HTERT RPE-1 (cell line): ENCODE measurements around the gene C12orf42.

Experiments
- in situ Hi-C: fragments of 300-500 bp; cut with MboI; formaldehyde crosslinking; loops from 4 replicates; pipeline ENCODE4 v1.14.3; 2020; ENCODE audit warnings: low sequenced_read_pairs

Gene C12orf42

DNA sequence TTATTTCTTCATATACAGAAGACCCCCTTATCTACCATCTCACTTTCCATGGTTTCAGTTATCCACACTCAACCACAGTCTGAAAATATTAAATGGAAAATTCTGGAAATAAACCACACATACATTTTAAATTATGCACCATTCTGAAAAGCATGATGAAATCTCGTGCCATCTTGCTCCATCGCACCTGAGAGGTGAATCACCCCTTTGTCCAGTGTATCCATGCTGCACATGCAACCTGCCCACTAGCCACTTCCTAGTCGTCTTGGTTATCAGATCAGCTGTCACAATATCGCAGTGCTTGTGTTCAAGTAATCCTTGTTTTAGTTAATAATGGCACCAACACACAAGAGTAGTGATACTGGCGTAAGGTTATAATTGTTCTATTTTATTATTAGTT lies 145.7 kb downstream of the C12orf42 start:
- in situ Hi-C loops = no loop called here

- in situ Hi-C loops = no loop called here
These were observed 146.8 kb downstream of the C12orf42 start for GRCh38 chr12:103348935-103349334.

DNA sequence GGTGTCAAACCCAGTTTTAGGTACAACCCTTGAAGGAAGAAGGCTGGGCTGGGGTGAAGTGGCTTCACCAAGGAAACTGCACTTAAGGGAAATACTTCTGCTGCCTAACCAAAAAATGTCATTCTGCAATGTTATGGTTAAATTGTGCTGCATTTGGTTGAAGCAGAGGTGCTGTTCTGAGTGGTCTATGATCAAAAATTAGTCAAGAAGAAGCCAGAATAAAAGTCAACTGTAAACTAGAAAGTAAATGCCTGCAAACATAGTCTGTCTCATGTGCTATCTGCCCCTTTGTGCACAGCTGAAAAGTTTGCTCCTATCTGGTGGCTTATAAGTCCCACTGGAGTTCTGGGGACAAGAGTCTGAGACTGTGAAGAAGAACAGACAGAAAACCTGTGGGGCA lies 158.8 kb downstream of the C12orf42 start:
- in situ Hi-C loops = no loop called here

GRCh38 chr12:103334466-103334865 lies 161.3 kb downstream of the C12orf42 start:
- in situ Hi-C loops = no loop called here

DNA sequence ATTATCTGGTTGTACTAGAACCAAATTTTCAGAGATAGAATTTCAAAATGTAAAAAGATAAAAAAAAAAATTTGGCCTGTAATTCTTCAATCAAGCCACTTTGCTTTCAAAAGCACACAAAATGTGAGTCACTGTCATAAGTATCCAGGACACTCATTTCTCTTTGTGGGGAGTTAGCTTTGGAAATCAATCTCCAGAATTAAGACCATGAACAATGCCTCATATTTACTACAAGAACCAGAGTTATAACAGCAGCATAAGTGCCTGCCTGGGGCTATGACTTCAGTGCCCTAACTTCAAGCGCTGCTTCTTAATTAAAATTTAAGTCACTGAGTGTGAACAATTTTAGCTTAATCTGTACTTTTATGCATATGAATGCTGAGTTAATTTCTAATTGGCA lies 162.1 kb downstream of the C12orf42 start:
- in situ Hi-C loops = no loop called here

DNA sequence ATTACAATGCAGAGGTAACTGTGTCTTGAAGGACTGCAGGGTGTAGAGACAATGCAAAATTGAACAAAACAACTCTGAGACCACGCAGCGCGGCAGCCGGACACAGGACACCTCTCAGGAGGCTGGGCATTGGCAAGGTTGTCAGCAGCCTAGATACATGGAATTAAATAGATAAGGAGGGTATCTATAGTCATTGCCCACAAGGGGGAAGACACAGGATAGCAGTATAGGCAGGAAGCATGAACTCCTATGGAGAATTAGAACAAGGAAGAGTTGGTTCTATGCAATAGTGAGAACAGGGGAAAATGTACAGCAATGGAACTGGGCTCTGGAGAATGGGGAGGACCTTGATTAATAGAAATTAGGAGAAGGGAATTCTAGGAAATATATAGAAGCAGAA lies 164.1 kb downstream of the C12orf42 start:
- in situ Hi-C loops = no loop called here

GRCh38 chr12:103330672-103331071 lies 165.1 kb downstream of the C12orf42 start:
- in situ Hi-C loops = no loop called here

GRCh38 chr12:103327676-103328075 lies 168.1 kb downstream of the C12orf42 start:
- in situ Hi-C loops = no loop called here

DNA sequence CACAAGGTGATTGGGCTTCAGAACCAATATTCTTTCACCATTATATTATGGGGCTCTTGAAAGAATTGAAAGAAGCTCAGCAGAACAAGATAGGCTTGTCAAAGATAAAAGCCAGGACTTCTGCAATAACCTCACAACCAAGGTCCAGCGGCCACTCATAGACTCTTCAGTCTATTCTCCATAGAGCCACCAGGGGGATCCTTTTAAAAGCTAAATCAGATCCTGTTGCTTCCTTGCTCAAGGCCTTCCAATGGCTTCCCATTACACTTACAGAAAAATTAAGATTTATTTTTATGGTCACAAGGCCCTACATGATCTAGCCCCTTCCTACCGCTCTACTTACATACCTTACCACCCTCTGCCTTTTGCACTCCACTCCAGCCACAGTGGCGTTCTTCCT lies 169.6 kb downstream of the C12orf42 start:
- in situ Hi-C loops = no loop called here

DNA sequence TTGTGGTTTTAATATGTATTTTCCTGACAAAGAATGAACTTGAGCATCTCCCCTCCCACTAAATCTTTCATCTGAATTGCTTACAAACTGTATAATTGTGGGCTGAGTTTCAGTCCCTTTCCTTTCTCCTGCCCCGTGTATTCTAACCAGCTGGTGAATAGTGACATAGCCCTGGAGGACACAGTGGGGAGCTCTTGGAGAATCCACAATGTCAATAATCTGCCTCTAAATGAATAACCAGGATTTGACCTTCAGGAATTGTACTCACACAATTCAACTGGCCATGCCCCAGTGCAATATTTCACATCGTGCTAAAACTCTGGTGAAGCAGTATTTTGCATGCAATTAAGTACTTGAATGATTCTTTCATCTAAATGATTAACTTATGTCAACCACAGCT lies 177.2 kb downstream of the C12orf42 start:
- in situ Hi-C loops = no loop called here

DNA sequence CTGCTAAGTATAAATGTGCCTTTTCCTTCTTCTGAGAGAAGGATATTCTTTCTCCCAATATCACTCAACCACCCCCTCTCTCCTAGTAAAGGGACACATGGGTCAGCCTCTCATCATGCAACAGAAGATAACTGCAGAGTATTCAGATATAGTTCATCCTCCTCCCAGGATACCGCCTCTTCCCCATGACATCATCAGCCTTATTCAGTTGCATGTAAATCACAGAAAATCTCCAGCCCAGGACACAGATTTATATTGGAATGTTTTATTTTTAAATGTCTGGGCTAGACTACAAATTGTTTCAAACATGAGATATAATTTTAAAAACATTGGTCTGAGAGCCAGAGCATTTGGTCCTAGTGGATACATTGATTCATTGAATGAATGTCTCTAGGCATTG lies 178.5 kb downstream of the C12orf42 start:
- in situ Hi-C loops = no loop called here

DNA sequence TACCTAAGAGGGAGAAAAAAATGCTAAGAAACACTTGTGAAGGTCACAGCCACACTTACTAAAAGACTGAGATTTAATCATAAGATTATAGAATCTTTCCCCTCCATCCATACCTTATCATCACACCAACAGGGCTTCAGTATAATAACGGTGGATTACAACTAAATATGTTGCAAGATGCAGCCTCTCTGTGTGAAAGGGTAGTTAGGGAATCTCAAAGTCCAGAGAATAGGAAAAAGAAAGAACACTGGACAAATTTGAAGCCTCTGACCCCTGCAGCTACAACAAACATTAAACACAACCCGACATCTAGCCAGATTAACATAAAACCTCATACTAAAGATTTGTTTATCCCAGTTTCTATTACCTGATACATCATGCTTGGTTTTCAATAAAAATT lies 181.0 kb downstream of the C12orf42 start:
- in situ Hi-C loops = no loop called here

DNA sequence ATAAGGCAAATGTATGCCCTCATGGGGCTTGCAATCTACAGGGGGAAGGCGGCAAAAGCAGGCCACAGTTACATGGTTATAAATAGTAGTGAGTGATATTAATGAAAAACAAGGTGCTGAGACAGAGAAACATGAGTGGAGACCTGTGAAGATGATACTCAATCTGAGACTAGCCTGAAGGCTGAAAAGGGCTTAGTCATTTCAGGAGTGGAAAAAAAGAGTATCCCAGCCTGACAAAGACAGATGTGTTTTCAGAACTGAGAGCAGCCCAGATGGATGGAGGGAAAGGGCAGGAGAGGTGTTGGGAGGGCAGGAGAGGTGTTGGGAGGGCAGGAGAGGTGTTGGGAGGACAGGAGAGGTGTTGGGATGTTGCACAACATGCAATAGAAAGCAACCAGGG lies 181.9 kb downstream of the C12orf42 start:
- in situ Hi-C loops = no loop called here

GRCh38 chr12:103312742-103313354 lies 182.9 kb downstream of the C12orf42 start:
- in situ Hi-C loops = no loop called here

- in situ Hi-C loops = no loop called here
These were observed 185.1 kb downstream of the C12orf42 start for GRCh38 chr12:103310546-103311270.

DNA sequence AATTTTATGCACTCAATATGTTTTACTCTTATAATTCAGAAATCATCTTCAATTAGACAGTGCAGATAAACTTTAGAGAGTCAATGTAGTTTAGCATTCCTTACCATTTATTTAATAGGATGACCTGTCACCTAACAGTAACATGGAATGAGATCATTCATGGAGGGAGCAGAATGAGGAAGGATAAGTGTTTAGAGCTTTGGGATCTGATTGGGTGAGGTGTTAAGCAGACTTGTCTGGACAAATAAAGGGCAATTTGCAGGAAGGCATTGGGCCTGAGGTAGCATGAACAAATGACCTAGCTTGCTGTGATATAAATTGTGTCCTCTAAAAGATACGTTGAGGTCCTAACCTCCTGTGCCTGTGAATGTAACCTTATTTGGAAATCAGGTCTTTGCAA lies 187.4 kb downstream of the C12orf42 start:
- in situ Hi-C loops = no loop called here

- in situ Hi-C loops = no loop called here
These were observed 192.3 kb downstream of the C12orf42 start for GRCh38 chr12:103303484-103303883.

DNA sequence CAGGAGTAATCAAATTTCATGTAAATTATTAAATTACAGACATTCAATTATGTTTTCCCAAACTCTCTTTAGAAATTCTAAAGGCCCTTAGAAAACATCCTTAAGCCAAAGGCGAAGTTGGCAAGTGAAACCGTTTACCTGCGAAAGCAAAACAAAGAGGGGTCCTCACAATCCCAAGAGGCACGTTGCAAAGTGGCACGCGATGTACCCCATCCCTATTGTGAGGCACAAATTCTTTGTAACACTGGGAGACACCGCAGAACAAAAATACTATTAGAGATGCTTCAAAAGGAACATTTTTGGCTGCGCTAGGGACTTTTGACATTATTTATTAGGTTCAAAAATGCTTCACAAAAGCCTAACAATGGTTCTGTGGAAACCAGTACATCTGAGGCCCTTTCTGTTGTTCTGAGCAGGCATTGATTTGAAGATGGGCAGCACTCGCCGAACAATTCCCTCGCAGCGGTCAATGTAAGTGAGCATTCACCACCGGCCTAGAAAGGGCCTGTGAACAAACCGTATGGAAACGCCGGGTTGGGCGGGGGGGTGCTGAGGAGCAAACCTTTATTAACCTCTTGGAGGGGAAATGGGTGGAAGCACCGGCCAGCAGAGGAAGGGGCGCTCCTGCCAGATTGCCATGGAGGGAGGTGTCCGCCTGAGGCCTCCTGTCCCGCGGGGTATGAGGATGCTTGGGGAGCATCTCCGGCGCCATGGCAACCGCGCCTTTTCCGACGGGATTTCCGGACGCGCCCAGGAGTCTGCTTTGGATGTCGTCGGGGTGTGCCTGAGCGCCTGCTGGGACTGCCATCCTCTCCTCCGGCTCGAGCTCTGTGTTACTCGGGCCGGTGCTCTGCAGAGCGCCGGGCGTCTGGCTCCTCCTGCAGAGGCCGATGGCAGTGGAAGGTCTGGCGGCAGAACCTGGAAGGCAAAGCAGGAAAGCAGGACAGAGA lies 193.9 kb downstream of the C12orf42 start:
- in situ Hi-C loops = no loop called here

GRCh38 chr12:103288016-103288415 lies 207.8 kb downstream of the C12orf42 start:
- in situ Hi-C loops = no loop called here

DNA sequence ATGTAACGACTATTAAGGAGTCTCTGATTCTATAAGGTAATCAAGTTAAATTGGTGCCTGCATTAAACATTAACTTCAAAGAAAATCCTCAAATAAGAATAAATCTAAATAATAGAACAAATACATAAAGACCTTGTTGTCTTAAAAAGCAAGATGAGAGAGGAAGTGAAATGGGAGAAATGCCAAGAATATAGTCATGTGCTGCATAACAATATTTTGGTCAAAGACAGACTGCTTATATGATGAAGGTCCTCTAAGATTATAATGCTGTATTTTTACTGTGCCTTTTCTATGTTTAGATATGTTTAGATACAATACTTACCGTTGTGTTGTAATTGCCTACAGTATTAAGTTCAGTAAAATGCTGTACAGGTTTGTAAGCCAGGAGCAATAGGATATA lies 213.6 kb downstream of the C12orf42 start:
- in situ Hi-C loops = no loop called here

DNA sequence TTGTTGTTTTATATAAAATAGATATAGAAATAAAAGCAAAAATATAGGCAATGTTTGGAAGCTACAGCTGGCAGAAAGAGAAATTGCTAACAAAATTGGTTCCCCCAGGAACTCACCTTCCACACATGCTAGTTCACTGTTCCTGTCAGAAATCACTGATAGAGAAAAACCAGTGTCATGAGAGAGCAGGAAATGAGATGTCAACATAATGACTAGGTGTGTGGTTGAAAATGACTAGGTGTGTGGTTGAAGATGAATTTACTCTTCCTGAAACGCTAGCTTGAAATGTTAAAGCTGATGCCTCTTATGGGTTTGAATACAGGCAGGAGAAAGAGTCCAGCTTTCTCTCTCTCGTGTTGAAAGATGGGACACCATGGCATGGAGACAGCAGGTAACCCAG lies 216.3 kb downstream of the C12orf42 start:
- in situ Hi-C loops = no loop called here

DNA sequence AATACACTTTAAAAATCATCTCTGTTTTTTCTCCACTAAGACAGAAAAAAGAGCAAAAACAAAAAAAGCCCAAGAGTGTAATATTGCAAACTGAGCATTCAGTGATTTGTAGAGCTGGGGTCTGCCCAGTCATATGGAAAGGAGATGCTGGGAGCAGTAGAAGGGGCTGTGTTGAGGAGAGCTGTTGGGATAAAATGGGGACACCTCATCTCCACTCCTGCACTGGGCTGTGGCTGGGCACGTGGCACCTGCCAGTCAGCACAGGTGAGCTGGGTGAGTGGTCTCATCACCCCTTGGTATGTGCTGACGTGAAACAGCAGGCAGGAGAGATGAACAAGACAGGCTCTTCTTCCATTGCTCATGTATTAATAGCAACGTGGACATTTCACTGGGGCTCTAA lies 217.4 kb downstream of the C12orf42 start:
- in situ Hi-C loops = no loop called here
